Stimulated activated CD4-positive, alpha-beta T cell treated with anti-CD3 and anti-CD28 coated beads, Interleukin-1b, Interleukin-23, amount 100 ng/mL, for 4 hours (primary cell): Measurements from ENCODE around the gene DEAF1.
"Not testable (repeated sequence)": the region's sequence is repeated elsewhere in the genome, so short reads cannot be mapped to it uniquely, and the experiment has no call there.

Experiments used
- DNase-seq, 2 donors: peaks; one replicate each; pipeline ENCODE4 v3.0.0-alpha.2; 2020; ENCODE audit warnings: low read depth in 2 of 2

The DEAF1 gene

GRCh38 chr11:694563-695287 is at the start of gene DEAF1:
TSS of gene DEAF1 (minus strand) at chr11:695222. CDS start at chr11:695047, 175 bp downstream.
- DNase-seq, result peak; percentile 97 to 98

GRCh38 chr11:742571-743201 is 47.7 kb upstream of the DEAF1 start:
- no peak for DNase-seq

GRCh38 chr11:742156-742546 is 47.1 kb upstream of the DEAF1 start:
- DNase-seq, result no peak

GRCh38 chr11:737899-738298 is 42.9 kb upstream of the DEAF1 start:
- DNase-seq, result not testable (repeated sequence)

- DNase-seq, result no peak
Observed at GRCh38 chr11:737366-737765, 42.3 kb upstream of the DEAF1 start.

- DNase-seq, result not testable (repeated sequence)
Observed at GRCh38 chr11:734541-734940, 39.5 kb upstream of the DEAF1 start.

- no peak for DNase-seq
Observed at GRCh38 chr11:733072-733471, 38.0 kb upstream of the DEAF1 start.

- no peak for DNase-seq
Observed at GRCh38 chr11:729492-730074, 34.6 kb upstream of the DEAF1 start.

- DNase-seq, result no peak
Observed at GRCh38 chr11:728901-729491, 34.0 kb upstream of the DEAF1 start.

GRCh38 chr11:727859-728748 is 33.1 kb upstream of the DEAF1 start:
- peak; percentile 63 to 76 for DNase-seq

GRCh38 chr11:727281-727701 is 32.3 kb upstream of the DEAF1 start:
- DNase-seq, result no peak

- DNase-seq, result peak in 1 of 2 donors; percentile 39
Observed at GRCh38 chr11:726278-727220, 31.5 kb upstream of the DEAF1 start.

- DNase-seq, result no peak
Observed at GRCh38 chr11:725624-726202, 30.7 kb upstream of the DEAF1 start.

- no peak for DNase-seq
Observed at GRCh38 chr11:724778-725386, 29.9 kb upstream of the DEAF1 start.

- no peak for DNase-seq
Observed at GRCh38 chr11:724049-724777, 29.2 kb upstream of the DEAF1 start.

- DNase-seq, result peak in 1 of 2 donors; percentile 30
Observed at GRCh38 chr11:723120-723883, 28.3 kb upstream of the DEAF1 start.

- no peak for DNase-seq
Observed at GRCh38 chr11:722346-722811, 27.4 kb upstream of the DEAF1 start.

- peak in 1 of 2 donors; percentile 39 for DNase-seq
Observed at GRCh38 chr11:721741-722345, 26.8 kb upstream of the DEAF1 start.
